ENCODE results near the gene ZNF652.
"Not testable (repeated sequence)": the region's sequence is repeated elsewhere in the genome, so short reads cannot be mapped to it uniquely, and the experiment has no call there.

The ZNF652 gene

GRCh38 chr17:49384951-49385350, 22.9 kb upstream of the ZNF652 start:
- no peak for DNase-seq

GRCh38 chr17:49383060-49383459, 21.0 kb upstream of the ZNF652 start:
- no peak for DNase-seq

GRCh38 chr17:49382556-49382955, 20.5 kb upstream of the ZNF652 start:
- DNase-seq = no peak

- DNase-seq = no peak
These were observed 19.7 kb upstream of the ZNF652 start for GRCh38 chr17:49381793-49382192.

GRCh38 chr17:49381033-49381432, 19.0 kb upstream of the ZNF652 start:
- DNase-seq = no peak

GRCh38 chr17:49379926-49380325, 17.9 kb upstream of the ZNF652 start:
- no peak for DNase-seq

GRCh38 chr17:49378311-49378710, 16.3 kb upstream of the ZNF652 start:
- DNase-seq = no peak

- DNase-seq = no peak
These were observed 13.5 kb upstream of the ZNF652 start for GRCh38 chr17:49375544-49375943.

- no peak for DNase-seq
These were observed 11.1 kb upstream of the ZNF652 start for GRCh38 chr17:49373115-49373514.

- no peak for DNase-seq
These were observed 10.4 kb upstream of the ZNF652 start for GRCh38 chr17:49372425-49372824.

GRCh38 chr17:49370971-49371834, 9.2 kb upstream of the ZNF652 start:
- no peak for DNase-seq

- no peak for DNase-seq
These were observed 7.7 kb upstream of the ZNF652 start for GRCh38 chr17:49369760-49370159.

- DNase-seq = no peak
These were observed 7.0 kb upstream of the ZNF652 start for GRCh38 chr17:49369089-49369488.

- peak; percentile 33 to 53 for DNase-seq
These were observed 3.6 kb upstream of the ZNF652 start for GRCh38 chr17:49365667-49366066.

- DNase-seq = not testable (repeated sequence)
These were observed 3.1 kb upstream of the ZNF652 start for GRCh38 chr17:49365126-49365525.

GRCh38 chr17:49364119-49364518, 2.1 kb upstream of the ZNF652 start:
- no peak for DNase-seq

GRCh38 chr17:49363251-49363650, 1.2 kb upstream of the ZNF652 start:
- DNase-seq = no peak

GRCh38 chr17:49362723-49363117, 670 bp upstream of the ZNF652 start:
- DNase-seq = no peak

GRCh38 chr17:49361129-49361901, 735 bp downstream of the ZNF652 start:
- DNase-seq = peak; percentile 87 to 88

- no peak for DNase-seq
These were observed 1.3 kb downstream of the ZNF652 start for GRCh38 chr17:49360796-49361128.

GRCh38 chr17:49359990-49360795, 1.9 kb downstream of the ZNF652 start:
- DNase-seq = peak in 1 of 2 donors; percentile 35

GRCh38 chr17:49358641-49359247, 3.3 kb downstream of the ZNF652 start:
- peak in 1 of 2 donors; percentile 26 for DNase-seq

- no peak for DNase-seq
These were observed 4.5 kb downstream of the ZNF652 start for GRCh38 chr17:49357516-49357915.
